ENCODE results near the gene SLC39A12. TPM values are rescaled to one million over a fixed set of nuclear protein-coding genes. Genes with fewer than 3 reads are reported as not detected.

Gene SLC39A12
- polyA plus RNA-seq, 1 donor (not counting 4 experiments of a cell fraction or from before 2014, with no cell fraction given): 0.07 TPM

DNA sequence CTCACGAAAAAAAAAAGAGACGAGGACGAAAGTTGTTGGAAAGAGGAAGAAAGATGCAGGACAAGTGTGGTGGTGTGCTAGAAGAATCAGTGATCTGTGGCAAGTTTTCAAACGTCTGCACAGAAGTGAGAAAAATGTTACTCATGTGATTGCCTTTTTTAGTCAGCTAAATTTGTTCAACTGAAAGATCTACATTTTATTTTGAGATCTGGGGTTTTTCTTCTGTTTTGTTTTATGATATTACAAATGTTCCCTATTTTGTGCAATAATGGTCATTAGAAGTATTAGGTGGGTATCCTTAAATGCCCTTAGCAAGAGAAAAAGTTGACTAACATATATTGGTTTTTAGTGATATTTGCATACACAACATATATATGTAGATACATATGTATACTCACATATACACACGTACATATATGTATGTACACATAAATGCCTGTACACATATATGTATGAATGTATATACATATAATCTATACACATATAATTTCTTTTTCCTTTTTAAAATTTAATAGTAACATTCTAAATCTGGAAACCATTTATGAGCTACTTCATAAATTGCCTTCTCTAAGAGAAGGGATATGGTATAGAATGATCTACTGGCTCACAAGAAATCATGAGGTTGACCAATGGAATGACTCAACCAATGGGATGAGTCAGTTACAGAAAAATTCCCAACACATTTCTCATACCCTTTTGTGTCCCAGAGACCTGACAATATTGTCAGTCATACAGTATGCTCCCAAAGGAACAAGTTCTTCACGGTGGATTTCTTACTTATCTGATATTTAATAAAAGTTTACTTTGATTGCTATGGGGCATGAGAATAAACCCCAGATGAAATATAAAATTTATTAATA lies 38.4 kb downstream of the SLC39A12 start:
- DNase-seq (ENCODE audit: low read depth, low spot score) (peak; percentile 60), FAIRE-seq (peak; percentile 96)
- no peak overlapping the region for H3K4me3 ChIP-seq (ENCODE audit: control insufficient read depth in 2 of 3, extremely low read depth in 1 of 3, insufficient read depth in 2 of 3, low read depth in 1 of 3, low read length in 3 of 3)
- H3K27ac ChIP-seq (ENCODE audit: control insufficient read depth, insufficient read depth, low read length): no peak overlapping the region
- H3K9ac ChIP-seq (ENCODE audit: control insufficient read depth, extremely low read depth, insufficient read depth, low read length): no peak overlapping the region
- H2AFZ ChIP-seq (ENCODE audit: control insufficient read depth, low read length): no peak overlapping the region
- H3K4me2 ChIP-seq (ENCODE audit: control insufficient read depth, extremely low read depth, insufficient read depth, low read depth, low read length): no peak overlapping the region
- H3K79me2 ChIP-seq (ENCODE audit: control insufficient read depth, insufficient read depth, low read length): no peaks in the 10 kb centered on the region
- TF ChIP-seq EZH2 (IDR thresholded peaks at IDR 0.05; ENCODE audit: low read length): no peak
- TF ChIP-seq, protein P1, sequence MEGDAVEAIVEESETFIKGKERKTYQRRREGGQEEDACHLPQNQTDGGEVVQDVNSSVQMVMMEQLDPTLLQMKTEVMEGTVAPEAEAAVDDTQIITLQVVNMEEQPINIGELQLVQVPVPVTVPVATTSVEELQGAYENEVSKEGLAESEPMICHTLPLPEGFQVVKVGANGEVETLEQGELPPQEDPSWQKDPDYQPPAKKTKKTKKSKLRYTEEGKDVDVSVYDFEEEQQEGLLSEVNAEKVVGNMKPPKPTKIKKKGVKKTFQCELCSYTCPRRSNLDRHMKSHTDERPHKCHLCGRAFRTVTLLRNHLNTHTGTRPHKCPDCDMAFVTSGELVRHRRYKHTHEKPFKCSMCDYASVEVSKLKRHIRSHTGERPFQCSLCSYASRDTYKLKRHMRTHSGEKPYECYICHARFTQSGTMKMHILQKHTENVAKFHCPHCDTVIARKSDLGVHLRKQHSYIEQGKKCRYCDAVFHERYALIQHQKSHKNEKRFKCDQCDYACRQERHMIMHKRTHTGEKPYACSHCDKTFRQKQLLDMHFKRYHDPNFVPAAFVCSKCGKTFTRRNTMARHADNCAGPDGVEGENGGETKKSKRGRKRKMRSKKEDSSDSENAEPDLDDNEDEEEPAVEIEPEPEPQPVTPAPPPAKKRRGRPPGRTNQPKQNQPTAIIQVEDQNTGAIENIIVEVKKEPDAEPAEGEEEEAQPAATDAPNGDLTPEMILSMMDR (optimal IDR thresholded peaks at IDR 0.05 in 1 of 3, IDR thresholded peaks at IDR 0.05 in 1 of 3, conservative IDR thresholded peaks at IDR 0.05 in 1 of 3; ENCODE audit: extremely low read depth in 1 of 3, insufficient read depth in 2 of 3, low read length in 3 of 3): no peak
- H3K9me3 ChIP-seq (ENCODE audit: control insufficient read depth, low read depth, low read length): no peaks in the 10 kb centered on the region
- H3K27me3 ChIP-seq (ENCODE audit: control insufficient read depth, extremely low read depth, insufficient read depth, low read length): no peaks in the 10 kb centered on the region
- peaks cover 10% of the 10 kb centered on the region for H3K4me1 ChIP-seq (ENCODE audit: control insufficient read depth, extremely low read depth, insufficient read depth, low read length)
- dilution Hi-C loops (cut with MboI; ENCODE audit: extremely low pct_ligation_motif_present, low sequenced_read_pairs): no loop called here
- no peaks in the 10 kb centered on the region for H3K9me1 ChIP-seq (ENCODE audit: control insufficient read depth, extremely low read depth, insufficient read depth, low read length)
- no peaks in the 10 kb centered on the region for H3K36me3 ChIP-seq (ENCODE audit: control insufficient read depth in 2 of 2, extremely low read depth in 1 of 2, insufficient read depth in 2 of 2, low read length in 2 of 2)
- H4K20me1 ChIP-seq (ENCODE audit: control insufficient read depth, extremely low read depth, insufficient read depth, low read length): no peaks in the 10 kb centered on the region

DNA sequence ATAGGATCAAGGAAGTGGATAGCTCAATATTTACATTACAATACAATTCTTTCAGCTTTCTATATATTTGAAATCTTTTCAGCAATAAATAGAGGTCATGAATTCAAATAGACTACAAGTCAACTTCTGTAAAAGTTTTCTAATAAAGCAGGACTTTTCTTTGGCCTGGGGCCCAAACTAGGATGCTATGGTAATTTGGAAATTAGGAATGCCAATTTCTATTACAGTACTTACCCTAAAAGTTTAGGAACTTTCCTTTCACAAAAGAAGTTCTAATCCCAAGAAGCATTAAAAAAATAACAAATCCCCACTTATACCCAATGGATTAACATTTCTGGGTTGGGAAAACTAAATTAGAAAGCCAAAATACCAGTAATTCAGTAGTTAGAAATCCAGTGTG lies 40.5 kb downstream of the SLC39A12 start:
- Histone ChIP-seq H3K4me1 (ENCODE audit: control insufficient read depth, extremely low read depth, insufficient read depth, low read length) (peaks cover 10% of the 10 kb centered on the region), H3K36me3 (ENCODE audit: control insufficient read depth in 2 of 2, extremely low read depth in 1 of 2, insufficient read depth in 2 of 2, low read length in 2 of 2) (no peaks in the 10 kb centered on the region), H3K27ac (ENCODE audit: control insufficient read depth, insufficient read depth, low read length) (no peak overlapping the region), H2AFZ (ENCODE audit: control insufficient read depth, low read length) (no peak overlapping the region), H3K79me2 (ENCODE audit: control insufficient read depth, insufficient read depth, low read length) (no peaks in the 10 kb centered on the region), H3K9ac (ENCODE audit: control insufficient read depth, extremely low read depth, insufficient read depth, low read length) (no peak overlapping the region), H3K9me1 (ENCODE audit: control insufficient read depth, extremely low read depth, insufficient read depth, low read length) (no peaks in the 10 kb centered on the region), H3K27me3 (ENCODE audit: control insufficient read depth, extremely low read depth, insufficient read depth, low read length) (no peaks in the 10 kb centered on the region), H4K20me1 (ENCODE audit: control insufficient read depth, extremely low read depth, insufficient read depth, low read length) (no peaks in the 10 kb centered on the region), H3K9me3 (ENCODE audit: control insufficient read depth, low read depth, low read length) (no peaks in the 10 kb centered on the region), H3K4me2 (ENCODE audit: control insufficient read depth, extremely low read depth, insufficient read depth, low read depth, low read length) (no peak overlapping the region), H3K4me3 (ENCODE audit: control insufficient read depth in 2 of 3, extremely low read depth in 1 of 3, insufficient read depth in 2 of 3, low read depth in 1 of 3, low read length in 3 of 3) (no peak overlapping the region)
- TF ChIP-seq, protein P1 (optimal IDR thresholded peaks at IDR 0.05 in 1 of 3, IDR thresholded peaks at IDR 0.05 in 1 of 3, conservative IDR thresholded peaks at IDR 0.05 in 1 of 3; ENCODE audit: extremely low read depth in 1 of 3, insufficient read depth in 2 of 3, low read length in 3 of 3): no peak
- FAIRE-seq (no peak), DNase-seq (ENCODE audit: low read depth, low spot score) (no peak)
- dilution Hi-C loops (cut with MboI; ENCODE audit: extremely low pct_ligation_motif_present, low sequenced_read_pairs): no loop called here

Data from keratinocyte (primary cell).